ELR (cell line): ENCODE measurements around the gene PRLH.
A peak's percentile ranks its signal among the peaks of the same experiment; 100 is the strongest.

Experiments used
- DNase-seq: peaks from one replicate; pipeline ENCODE4 v3.0.0-alpha.2; 2015; ENCODE audit warnings: low read depth

Gene PRLH

DNA sequence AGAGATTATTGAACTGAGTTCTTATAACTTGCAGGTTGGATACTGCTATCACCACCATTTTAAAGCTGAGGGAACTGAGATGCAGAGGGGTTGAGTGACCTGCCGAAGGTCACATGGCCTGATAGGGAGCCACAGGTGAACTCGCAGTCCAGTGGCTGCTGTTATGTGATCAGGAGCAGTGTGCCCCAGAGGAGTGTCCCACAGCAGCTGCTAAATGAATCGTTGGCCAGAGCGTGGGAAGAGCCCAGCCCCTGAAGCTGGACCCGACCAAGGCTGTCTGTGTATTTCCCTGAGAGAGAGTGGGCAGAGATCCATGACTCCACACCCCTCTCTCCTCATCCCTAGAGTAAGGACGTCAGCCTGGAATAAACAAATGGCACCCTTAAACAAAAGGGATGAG, 26.7 kb upstream of the PRLH start:
- DNase-seq: no peak

DNA sequence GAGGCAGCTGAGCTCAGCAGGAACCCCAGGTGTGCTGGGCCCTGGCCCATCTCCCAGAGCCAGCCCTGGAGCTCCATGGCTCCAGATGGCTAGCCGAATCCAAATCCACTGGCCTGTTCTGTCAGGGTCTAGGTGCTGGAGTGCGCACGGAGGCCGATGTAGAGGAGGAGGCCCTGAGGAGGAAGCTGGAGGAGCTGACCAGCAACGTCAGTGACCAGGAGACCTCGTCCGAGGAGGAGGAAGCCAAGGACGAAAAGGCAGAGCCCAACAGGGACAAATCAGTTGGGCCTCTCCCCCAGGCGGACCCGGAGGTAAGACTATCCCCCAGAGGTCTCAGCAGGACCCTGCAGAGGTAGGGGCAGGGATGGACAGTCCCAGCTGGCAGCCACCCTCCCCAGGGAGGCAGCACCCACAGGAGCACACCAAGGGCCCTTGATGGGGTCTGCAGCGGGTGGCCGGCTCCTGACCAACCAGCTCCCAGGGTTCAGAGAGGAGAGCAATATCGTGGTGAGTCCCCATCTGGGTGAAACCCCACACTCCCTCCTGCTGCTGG, 26.1 kb upstream of the PRLH start:
- DNase-seq: no peak

DNA sequence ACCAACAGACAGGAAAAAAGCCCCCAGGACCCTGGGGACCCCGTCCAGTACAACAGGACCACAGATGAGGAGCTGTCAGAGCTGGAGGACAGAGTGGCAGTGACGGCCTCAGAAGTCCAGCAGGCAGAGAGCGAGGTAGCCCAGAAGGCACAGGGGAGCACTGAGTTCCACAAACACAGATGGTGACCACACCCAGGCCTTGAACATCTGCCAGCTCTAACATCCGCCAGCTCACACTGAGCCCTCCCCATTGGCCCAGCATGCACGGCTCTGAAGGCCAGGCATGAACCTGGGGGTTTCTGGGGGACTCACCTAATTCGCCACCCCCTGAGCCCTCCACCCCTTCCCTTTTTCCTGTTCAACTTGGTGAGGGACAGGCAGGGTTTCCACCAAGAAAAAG, 25.6 kb upstream of the PRLH start:
- DNase-seq: peak; percentile 63

DNA sequence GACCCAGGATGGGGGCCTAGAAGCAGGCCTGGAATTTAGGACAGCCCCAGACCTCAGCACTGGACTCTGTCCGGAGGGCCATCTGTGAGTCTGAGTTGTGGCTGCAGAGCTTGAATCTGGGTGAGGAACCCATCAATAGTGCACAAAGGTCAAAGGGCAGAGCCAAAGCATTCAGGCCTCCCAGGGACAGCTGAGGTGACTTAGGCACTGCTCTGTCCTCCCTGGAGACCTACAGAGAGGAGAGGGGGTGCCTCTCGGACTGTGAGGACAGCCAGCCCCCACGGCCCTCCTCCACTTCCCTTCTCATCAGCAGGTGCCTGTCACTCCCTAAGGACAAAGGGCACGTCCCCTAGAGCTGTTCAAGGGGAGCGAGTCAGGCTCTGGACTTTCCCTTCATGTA, 25.1 kb upstream of the PRLH start:
- DNase-seq: no peak

DNA sequence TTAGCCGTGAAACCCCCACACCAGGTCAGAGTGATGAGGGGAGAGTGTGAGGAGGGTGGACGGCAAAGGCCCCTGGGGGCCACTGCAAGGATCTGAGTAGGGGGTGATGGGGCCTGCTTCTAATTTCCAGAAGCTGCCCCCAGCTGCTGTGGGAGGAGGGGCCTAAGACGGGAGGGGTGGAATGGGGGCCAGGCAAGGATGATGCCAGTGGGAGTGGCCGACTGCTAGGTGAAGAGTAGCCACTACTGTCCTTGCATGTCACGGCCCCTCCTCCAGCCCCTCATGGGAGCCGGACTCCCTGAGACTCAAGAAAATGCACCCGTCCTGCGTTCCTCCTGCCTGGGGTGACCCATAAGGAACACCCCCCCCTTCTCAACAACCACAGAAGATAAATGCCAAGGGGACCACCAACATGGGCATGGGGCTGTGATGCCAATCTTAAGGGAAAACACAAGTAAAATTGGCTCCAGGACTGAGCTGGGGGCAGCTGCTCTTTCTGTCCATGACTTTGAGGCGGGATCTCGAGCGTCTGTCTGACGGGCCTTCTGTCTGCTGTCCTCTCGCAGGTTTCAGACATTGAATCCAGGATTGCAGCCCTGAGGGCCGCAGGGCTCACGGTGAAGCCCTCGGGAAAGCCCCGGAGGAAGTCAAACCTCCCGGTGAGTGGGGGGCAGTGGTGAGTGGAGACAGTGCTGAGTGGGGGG, 24.2 kb upstream of the PRLH start:
- no peak for DNase-seq

DNA sequence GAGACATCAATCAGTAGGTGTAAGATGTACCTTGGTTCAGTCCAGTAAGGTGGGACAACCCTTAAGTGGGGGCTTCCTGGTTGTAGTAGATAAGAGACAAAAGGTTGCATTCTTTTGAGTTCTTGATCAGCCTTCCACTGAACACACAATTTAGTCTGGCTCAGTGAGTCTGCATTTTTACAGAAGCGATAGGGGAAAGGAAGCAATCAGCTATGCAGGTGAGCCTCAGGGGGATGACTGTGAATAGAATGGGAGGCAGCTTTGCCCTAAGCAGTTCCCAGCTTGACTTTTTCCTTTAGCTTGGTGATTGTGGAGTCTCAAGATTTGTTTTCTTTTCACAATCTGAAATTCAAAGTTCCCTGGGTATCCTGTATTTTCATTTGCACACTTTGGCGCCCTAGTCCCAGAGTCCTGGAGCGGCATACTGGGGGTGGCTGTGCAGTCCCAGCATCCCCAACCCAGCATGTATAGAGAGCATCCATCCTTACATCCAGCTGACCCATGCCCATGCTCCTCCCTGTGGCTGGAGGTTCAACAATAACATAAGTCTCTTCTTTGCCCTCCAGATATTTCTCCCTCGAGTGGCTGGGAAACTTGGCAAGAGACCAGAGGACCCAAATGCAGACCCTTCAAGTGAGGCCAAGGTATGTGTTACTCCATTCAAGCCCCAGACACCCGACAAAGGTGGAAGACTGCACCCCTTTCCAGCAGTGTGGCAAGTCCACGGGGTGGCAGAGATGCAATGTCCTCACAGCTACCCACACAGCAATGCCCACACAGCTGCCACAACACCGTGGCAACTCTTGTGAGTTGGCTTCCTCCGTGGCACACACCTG, 20.1 kb upstream of the PRLH start:
- DNase-seq: no peak

DNA sequence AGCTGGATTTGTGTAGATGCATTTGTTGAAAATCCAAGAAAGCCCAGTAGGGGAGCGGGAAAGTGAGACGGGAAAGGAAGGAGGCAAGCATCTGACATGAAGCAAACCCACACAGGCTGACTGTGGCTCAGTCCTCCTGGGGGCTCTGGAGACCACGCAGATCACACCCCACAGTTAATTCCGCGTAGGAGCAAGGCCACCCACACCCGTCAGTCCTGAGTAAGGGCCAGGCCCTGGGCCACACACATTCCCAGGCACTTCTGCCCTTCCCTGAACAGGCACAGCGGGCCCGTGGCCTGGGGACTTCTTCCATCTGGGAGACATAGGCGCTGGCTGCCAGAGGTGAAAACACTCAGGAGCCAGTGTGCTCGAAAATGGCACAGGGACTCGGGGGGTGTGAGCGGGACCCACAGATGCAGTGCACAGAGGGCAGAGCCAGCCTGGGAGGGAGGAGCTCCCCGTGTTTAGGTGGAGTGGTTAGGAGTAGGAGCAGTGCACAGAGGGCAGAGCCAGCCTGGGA, 19.4 kb upstream of the PRLH start:
- no peak for DNase-seq

DNA sequence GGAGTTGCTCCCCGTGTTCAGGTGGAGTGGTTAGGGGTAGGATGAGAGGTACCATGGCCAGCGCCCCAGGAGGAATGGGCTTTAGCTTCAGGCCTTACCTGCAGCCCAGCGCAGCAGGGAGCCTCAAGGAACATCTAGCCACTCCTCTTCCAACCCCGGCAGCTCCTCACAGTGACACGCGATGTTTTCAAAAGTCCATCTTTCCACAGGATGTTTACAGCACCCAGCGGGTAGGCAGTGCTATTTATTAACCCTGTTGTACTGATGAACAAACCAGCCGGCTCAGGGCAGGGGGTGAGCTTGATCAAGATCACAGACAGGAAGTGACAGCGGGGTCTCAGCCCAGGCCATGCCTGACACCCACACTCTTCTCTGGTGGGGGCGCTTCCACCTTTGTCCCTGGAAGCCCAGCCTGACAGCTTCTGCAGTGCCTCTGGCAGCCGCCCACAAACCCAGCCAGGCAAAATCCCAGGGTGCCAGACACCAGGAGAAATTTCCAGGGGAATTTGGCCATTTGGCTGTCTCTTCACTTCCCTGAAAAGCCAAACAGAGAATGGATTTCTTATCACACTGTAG, 18.4 kb upstream of the PRLH start:
- DNase-seq: no peak

DNA sequence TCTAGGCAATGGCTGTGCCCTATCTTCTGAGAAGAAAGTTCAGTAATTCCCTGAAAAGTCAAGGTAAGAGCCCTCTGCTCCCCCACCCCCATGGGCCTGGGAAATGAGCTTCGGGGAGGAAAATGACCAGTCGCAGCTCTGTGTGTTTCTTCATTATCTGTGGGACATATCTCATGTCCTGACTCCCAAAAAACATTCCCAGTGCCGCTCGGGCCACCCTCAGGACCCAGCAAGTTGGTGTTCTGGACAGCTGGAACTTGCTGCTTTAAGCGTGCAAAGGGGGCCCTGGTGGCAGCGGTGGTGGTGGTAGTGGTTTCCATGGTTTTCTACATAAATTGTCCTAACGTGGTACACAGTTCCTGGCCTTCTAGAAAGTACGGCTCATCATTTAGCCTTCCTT, 17.2 kb upstream of the PRLH start:
- DNase-seq: no peak

DNA sequence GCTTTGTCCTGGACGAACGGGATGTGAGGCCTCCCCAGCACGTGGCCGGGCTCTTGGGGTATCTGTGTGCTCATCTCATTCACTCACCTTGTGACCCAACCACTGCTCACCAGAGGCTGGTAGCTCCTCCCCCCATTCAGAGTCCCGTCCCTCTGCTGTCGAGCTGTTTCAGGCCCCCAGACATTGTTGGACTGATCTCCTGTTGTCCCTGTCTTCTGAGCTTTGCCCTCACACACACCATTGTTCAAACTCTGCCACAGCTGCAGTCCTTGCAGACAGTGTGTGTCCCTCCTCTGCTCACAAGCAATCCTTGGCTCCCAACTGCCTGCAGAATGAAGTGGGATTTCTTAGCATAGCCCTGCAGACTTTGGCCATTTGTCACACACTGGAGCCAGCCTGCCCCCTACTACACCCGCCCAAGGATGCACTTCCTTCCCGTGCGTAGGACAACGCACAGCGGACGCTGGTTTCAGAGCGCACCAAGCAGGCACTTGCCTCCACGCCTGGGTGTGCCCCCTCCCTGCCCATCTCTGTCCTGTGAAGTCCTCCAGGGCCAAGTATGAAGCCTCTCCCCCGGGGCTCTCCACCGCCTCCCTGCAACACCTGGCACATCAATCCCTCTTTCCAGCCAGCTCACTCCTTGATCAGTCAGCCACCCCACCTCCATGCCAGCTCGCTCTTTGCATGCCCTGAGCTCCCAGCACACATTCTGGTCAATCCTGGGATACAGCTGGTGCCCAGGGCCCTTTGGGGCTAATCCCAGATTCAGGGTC, 16.5 kb upstream of the PRLH start:
- no peak for DNase-seq

DNA sequence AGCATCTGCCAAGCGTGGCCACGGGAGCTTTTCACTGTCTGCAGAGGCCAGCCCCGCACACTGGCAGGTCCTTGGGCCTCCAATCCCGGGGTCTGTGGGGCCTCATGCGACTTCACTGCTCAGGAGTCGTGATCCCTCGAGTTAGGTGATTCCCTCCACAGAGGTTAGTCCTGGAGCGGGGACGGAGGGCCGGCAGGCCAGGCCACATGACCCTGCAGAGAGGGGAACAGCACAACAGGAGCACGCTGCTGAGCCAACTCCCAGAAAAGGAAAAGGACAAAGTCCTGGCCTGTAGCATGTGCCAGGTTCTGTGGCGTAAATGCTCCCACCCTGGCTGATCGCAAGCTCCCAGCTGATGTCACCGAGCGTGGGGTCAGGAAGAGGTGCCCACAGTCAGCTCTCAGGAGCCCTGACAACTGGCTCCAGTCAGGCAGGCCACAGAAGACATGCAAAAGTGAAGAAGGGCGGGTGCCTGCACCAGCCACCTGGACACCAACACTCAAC, 15.3 kb upstream of the PRLH start:
- DNase-seq: no peak

DNA sequence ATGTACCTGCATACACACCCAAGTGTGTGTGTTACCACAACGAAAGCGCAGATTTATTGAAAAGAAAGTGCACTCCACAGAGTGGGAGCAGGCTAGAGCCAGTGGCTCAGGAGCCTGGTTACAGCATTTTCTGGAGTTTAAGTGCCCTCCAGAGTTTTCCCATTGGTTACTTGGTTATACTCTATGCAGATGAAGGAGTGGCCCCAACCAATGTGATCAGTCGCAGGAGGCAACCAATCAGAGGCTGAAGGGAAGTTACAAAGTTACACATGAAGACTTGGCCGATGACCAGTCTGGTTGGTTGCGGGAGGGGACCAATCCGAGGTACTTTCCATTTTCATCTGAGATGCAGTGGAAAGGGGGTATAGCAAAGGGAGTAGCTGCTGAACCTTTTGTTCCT, 13.5 kb upstream of the PRLH start:
- DNase-seq: no peak

DNA sequence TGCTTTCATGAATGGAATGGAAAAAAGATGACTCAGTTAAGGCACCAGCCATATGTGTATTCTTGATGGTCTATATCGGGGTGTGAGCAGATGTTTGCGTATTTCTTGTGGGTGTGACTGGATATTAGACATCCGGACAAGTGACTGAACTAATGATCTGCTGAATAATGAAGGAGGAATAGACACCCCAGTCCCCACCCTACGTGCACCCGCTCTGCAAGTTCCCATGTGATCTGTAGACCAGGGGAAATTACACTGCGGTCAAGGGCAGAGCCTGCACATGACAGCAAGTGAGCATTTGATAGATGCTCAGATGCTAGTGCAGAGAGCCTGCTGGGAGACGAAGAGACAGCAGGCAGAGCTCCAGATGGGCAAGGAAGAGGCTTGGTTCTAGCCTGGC, 12.4 kb upstream of the PRLH start:
- DNase-seq: no peak

DNA sequence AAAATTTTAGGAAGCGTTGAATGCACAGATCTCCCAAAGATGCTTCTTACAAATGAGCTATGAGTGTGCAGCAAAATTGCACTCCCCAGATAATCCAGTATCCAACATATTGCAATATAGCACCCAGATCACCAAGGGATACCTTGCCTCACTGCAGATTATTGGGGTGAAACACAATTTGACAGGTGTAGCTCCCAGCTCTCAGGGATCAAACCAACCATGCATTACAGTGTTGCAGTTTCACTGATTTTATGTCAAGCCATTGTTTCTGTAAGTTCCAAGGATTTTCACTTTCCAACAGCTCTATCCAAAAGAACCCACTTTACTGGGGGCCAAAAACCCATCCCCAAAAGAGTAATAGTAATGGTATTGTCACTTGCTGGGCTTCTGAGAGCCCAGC, 10.8 kb upstream of the PRLH start:
- DNase-seq: no peak

DNA sequence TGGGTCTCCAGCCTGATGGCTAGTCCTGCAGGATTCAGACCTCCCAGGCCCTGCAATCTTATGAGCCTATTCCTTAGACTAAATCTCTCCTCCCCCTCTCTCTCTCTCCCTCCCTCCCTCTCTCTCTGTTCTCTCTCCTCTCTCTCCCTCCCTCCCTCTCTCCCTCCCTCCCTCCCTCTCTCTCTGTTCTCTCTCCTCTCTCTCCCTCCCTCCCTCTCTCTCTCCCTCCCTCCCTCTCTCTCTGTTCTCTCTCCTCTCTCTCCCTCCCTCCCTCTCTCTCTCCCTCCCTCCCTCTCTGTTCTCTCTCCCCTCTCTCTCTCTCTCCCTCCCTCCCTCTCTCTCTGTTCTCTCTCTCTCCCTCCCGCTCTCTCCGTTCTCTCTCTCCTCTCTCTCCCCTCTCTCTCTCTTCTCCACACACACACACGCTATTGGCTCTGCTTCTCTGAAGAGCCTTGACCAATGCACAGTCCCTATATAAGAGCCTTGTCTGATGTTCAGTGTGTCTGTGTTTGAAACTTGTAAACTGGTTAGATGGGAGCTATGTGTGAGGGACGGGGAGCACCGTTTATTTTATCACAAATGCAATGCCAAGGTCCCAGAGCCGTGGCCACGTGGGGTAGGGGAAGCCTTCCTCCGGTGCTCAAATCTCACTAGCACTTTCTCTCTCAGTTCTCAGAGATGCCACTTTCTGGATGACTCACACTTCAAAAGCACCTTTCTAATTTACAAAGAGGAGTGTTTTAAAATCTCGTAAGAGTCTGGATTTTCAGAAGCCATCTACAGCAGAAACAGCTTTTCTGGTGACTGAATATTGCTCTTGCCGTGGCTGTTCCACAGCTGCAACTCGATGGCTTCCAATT, 9.4 kb upstream of the PRLH start:
- DNase-seq: no peak

DNA sequence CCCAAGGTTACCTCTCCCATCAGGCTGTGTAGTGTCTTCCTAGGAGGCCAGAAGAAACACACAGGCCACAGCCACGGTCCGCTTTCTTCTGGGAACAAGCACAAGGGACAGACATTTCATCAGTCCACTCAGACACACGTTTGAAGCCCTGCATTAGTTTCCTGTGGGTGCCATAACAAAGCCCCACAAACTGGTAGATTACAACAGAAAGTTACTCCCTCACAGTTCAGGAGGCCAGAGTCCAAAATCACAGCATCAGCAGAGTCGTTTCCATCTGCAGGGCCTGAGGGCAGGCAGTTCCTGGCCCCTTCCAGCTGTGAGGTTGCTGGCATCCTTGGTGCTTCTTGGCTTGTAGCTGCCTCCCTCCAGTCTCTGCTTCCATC, 8.8 kb upstream of the PRLH start:
- DNase-seq: no peak

DNA sequence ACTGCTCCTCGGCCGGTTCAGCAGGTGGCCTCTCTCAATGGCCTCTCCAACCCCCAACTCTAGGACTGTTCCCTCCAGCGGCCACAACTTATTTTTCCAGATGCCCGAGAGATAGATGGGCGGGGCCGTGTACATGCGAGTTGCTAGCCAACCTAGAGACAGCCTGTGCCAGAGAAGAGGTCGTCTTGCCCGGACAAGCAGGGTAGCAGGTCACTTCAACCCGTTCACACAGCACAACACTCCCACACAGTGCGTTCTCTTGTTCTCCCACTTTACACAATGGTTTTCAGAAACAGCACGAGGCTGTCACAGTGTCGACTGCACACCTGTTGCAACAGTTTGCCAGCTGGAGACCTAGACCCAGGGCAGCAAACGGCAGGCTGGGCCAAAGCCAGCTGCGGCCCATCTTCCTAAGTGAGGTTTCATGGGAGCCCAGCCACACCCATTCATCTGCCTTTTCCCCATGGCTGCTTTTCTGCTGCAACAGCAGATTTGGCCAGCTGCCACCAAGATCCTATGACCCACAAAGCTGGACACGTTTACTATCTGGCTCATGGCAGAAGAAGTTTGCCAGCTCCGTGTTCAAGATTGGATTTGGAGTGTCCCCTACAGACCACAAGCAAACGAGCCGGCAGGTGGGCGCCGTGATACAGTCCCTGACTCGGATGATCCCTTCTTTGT, 7.3 kb upstream of the PRLH start:
- peak; percentile 91 for DNase-seq

DNA sequence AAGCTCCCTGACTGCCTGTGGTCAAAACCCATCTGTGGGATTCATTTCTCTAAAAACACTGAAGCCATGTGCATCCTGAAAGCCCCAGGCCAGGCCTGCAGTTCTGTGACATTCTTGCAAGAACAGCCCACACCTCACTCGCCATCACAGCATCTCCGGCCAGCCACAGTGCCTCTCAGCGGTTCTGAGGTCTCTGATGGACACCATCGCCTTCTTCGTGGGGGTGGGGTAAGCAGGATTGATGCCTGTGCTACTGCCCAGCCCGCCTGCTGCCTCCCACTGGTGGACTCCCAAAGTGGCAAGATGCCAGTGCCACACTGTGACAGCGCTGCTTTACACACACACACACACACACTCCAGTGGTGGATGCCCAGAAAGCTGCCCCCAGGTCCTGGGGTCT, 5.2 kb upstream of the PRLH start:
- DNase-seq: no peak

DNA sequence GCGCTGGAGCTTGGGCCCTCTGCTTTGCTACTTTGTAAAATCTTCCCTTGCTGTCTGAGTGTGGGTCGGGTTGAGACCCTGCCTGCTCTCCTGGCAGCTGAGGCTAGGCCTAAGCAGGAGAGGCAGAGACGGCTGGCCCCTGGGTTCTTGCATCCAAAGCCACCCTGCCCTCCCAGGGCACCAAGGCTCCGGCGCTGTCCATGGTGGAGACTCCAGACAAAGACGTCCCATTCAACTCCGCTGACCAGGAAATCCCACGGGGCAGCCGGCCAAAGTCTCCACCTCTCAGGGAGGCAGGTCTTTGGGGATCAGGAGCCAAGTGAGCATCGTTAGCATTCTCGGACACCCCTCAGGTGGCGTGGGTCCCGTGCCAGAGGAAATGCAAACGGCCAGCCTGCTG, 2.6 kb upstream of the PRLH start:
- DNase-seq: peak; percentile 37

DNA sequence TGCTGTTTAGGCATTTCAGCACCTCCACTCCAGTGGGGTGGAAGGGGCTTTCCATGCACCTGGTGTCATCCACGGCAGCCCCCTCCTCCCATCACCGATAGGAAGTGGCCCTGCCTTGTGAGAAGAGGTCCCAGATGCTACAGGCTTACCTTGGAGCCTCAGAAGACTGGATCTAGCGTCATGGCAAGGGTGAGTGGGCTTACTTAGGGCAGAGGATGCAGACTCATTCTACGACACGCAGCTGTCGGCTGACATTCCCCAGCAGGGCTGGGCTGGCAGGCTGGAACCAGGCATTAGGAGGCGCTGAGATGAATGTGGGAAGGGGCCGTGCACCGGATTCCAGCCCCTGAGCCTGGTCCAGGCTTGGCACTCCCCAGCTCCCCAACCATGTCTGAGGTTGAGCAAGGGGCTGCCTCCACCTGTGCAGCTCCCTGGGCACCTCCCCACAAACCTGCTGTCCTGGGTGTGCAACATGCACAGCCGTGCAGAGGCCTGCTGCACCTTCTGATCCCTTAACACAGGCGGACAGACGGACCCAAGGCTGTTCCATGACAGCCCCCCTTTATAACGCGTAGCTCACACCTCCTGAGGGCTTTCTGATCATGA, 1.7 kb upstream of the PRLH start:
- no peak for DNase-seq
